ENCODE results near the gene BATF2. TPM values are rescaled to one million over a fixed set of nuclear protein-coding genes. Genes with fewer than 3 reads are reported as not detected.

Gene BATF2
- total RNA-seq, 4 donors from 2014 or later, result 5.0 to 12.0 (median 11.2) TPM

DNA sequence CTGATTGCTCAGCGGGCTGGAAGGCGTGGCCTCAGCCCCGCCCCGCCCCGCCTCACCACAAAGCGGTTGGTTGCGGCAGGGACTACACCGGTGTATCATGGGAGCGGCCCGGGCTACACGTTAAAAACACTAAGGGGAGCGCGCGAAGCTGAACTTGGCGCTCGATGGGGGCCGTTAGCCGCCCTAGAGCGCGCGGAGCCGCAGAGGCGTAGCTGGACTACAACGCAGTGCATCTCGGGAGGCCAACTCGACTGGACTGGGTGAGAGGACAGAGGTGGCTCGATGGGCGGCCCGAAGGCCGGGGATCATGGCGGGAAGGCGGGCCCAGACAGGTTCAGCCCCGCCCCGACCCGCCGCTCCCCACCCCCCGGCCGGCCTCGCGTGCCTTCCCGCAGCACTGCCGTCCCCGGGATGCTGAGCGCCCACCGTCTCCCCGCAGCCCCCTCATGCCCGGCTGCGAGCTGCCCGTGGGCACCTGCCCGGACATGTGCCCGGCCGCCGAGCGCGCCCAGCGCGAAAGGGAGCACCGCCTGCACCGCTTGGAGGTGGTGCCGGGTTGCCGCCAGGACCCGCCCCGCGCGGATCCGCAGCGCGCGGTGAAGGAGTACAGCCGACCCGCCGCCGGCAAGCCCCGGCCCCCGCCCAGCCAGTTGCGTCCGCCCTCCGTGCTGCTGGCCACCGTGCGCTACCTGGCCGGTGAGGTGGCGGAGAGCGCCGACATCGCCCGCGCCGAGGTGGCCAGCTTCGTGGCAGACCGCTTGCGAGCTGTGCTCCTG, 44.3 kb upstream of the BATF2 start, which contains the start of gene SAC3D1:
SAC3D1 (plus strand) TSS at position 364 of the 776 bp plus-strand sequence; CDS start at position 447, 83 bp downstream.
- H3K36me3 ChIP-seq, result peaks cover 0 to 53% (median 0%) of the 10 kb centered on the region in 3 donors
- H3K9me3 ChIP-seq, result no peaks in the 10 kb centered on the region
- H3K4me3 ChIP-seq, result peak within 1 kb of the TSS; percentile 73 to 89 (median 82)
- TF ChIP-seq CTCF (IDR thresholded peaks at IDR 0.05) (peak in 1 of 6 experiments; percentile 14), POLR2A (IDR thresholded peaks at IDR 0.05) (no peak)
- peak; percentile 90 to 95 (median 94) for DNase-seq
- H3K27me3 ChIP-seq, result no peaks in the 10 kb centered on the region
- peak within 1 kb of the TSS; percentile 88 to 94 (median 92) for H3K27ac ChIP-seq
- peaks cover 0 to 36% (median 5%) of the 10 kb centered on the region in 4 donors for H3K4me1 ChIP-seq

GRCh38 chr11:65040520-65040846, 43.7 kb upstream of the BATF2 start:
- peaks cover 0 to 31% (median 5%) of the 10 kb centered on the region in 4 donors for H3K4me1 ChIP-seq
- H3K4me3 ChIP-seq, result peak overlapping the region; percentile 73 to 89 (median 82)
- H3K27me3 ChIP-seq, result no peaks in the 10 kb centered on the region
- peaks cover 0 to 53% (median 0%) of the 10 kb centered on the region in 3 donors for H3K36me3 ChIP-seq
- no peak for DNase-seq
- no peak for TF ChIP-seq CTCF (IDR thresholded peaks at IDR 0.05)
- no peak for TF ChIP-seq POLR2A (IDR thresholded peaks at IDR 0.05)
- H3K9me3 ChIP-seq, result no peaks in the 10 kb centered on the region
- H3K27ac ChIP-seq, result peak overlapping the region; percentile 88 to 94 (median 92)

DNA sequence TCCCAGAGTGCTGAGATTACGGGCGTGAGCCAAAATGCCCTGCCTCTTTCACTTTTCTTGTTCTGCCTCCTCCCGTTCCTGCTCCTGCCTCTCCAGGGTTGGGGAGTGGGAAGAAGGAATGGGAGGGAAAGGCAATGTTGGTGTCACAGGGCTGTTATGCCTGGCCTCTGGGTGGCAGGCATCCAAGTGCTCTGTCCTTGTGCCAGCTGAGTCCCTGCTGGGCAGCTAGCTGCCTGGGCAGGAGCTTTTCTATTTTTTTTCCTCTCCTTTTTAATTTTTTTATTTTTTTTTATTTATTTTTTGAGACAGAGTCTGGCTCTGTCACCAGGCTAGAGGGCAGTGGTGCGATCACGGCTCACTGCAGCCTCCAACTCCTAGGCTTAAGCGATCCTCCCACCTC, 40.2 kb upstream of the BATF2 start:
- TF ChIP-seq POLR2A (IDR thresholded peaks at IDR 0.05) (no peak), CTCF (IDR thresholded peaks at IDR 0.05) (no peak)
- H3K36me3 ChIP-seq, result peaks cover 0 to 74% (median 0%) of the 10 kb centered on the region in 3 donors
- H3K27ac ChIP-seq, result no peak overlapping the region
- no peaks in the 10 kb centered on the region for H3K27me3 ChIP-seq
- DNase-seq, result no peak
- H3K4me3 ChIP-seq, result no peak overlapping the region
- no peaks in the 10 kb centered on the region for H3K9me3 ChIP-seq
- H3K4me1 ChIP-seq, result peaks cover 0 to 10% (median 5%) of the 10 kb centered on the region in 4 donors

DNA sequence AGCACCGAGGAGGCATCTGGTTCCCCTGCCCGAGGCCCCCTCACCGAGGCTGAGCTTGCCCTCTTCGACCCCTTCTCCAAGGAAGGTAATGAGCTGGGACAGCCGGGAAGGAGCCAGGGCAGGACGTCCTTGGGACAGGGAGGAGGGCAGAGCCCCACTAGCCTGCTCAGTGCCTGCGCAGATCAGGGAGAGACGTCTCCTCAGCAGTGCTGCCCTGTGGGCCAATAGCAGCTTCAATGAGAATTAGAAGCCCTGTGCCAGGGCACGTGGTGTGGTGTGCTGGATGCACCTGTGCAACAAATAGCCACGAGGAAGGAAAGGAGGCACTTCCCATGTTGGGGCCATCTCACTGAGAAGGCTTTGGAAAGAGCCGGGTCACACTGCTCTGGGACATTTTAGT, 38.8 kb upstream of the BATF2 start:
- no peak for DNase-seq
- Histone ChIP-seq H3K36me3 (peaks cover 0 to 81% (median 0%) of the 10 kb centered on the region in 3 donors), H3K27ac (no peak overlapping the region), H3K4me3 (no peak overlapping the region), H3K4me1 (peaks cover 0 to 6% (median 2%) of the 10 kb centered on the region in 4 donors), H3K9me3 (no peaks in the 10 kb centered on the region), H3K27me3 (no peaks in the 10 kb centered on the region)
- no peak for TF ChIP-seq CTCF (IDR thresholded peaks at IDR 0.05)
- no peak for TF ChIP-seq POLR2A (IDR thresholded peaks at IDR 0.05)

- Histone ChIP-seq H3K4me1 (peaks cover 0 to 3% (median 0%) of the 10 kb centered on the region in 4 donors), H3K27me3 (no peaks in the 10 kb centered on the region), H3K27ac (no peak overlapping the region), H3K4me3 (no peak overlapping the region), H3K36me3 (peaks cover 0 to 78% (median 0%) of the 10 kb centered on the region in 3 donors), H3K9me3 (no peaks in the 10 kb centered on the region)
- DNase-seq, result no peak
- TF ChIP-seq POLR2A (IDR thresholded peaks at IDR 0.05), result no peak
- TF ChIP-seq CTCF (IDR thresholded peaks at IDR 0.05), result no peak
These were observed 37.7 kb upstream of the BATF2 start for GRCh38 chr11:65034423-65034822.

Measured in Peyer's patch (tissue), 4 donors.